Measurements from ENCODE around the gene RTN4RL2.

Gene RTN4RL2

DNA sequence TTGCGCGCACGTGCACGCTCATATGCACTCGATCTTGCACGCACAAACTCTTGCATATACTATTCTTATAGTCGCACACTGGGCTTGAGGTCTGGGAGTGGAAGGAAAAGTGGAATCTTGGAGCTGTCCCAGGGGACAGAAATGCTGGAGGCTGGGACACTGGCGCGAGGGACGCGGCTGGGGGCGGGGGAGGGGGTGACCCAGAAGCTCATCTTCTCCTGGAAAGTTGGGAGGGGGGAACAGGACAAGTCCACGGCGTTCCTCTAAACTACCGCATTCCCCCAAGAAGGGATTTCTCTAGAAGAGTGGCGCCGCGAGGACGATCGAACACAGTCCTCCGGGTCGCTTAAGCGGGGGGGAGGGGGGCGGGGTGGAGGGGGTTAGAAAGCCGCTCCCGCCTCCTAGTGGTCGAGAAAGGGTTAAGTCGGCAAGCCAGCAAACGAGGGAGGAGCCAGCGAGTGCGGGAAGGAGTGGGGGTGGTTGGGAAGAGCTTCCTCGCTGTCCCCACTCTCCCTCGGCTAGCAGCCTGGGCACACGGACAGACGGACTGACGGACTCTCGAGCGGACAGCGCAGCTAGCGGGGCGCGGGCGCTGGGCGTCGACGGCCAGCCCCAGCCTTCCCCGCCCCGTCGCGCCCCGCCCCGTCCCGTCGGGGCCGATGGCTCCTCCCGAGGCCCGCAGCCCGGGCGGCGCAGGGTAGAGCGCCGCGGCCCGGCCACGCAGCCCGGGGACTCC is at the start of gene RTN4RL2:
Gene RTN4RL2 (plus strand): TSS at position 507 of the 736 bp plus-strand sequence. CDS start 338 bp downstream, outside the sequence.
- TF ChIP-seq, protein P1, sequence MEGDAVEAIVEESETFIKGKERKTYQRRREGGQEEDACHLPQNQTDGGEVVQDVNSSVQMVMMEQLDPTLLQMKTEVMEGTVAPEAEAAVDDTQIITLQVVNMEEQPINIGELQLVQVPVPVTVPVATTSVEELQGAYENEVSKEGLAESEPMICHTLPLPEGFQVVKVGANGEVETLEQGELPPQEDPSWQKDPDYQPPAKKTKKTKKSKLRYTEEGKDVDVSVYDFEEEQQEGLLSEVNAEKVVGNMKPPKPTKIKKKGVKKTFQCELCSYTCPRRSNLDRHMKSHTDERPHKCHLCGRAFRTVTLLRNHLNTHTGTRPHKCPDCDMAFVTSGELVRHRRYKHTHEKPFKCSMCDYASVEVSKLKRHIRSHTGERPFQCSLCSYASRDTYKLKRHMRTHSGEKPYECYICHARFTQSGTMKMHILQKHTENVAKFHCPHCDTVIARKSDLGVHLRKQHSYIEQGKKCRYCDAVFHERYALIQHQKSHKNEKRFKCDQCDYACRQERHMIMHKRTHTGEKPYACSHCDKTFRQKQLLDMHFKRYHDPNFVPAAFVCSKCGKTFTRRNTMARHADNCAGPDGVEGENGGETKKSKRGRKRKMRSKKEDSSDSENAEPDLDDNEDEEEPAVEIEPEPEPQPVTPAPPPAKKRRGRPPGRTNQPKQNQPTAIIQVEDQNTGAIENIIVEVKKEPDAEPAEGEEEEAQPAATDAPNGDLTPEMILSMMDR (conservative IDR thresholded peaks at IDR 0.05; ENCODE audit: low read length), result no peak; the same call in 1 of the 2 replicates
- H3K4me3 ChIP-seq (ENCODE audit: low read length), result peak within 1 kb of the TSS; percentile 52
- peak; percentile 14 for DNase-seq (ENCODE audit: low read depth)

DNA sequence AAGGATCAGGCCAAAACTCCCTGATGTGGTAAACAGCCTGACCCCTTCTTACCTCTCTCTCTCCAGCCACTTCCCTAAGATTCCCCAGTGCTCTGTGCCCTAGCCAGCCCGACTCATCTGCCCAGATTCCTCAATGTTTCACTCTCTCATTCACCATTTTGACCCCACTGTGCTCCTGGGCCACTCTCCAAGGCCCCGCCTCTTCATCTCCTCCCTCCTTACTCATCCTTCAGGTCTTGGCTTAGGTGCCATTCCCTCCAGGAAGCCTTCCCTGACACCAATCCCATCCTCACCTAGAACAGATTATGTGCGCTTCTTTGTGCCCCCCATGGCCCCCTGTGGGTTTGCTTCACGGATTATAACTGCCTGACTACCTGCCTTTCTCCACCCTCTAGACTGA is 46.6 kb upstream of the RTN4RL2 start:
- H3K4me3 ChIP-seq (ENCODE audit: low read length), result no peak overlapping the region
- DNase-seq (ENCODE audit: low read depth), result no peak
- TF ChIP-seq, protein P1 (conservative IDR thresholded peaks at IDR 0.05; ENCODE audit: low read length), result no peak

DNA sequence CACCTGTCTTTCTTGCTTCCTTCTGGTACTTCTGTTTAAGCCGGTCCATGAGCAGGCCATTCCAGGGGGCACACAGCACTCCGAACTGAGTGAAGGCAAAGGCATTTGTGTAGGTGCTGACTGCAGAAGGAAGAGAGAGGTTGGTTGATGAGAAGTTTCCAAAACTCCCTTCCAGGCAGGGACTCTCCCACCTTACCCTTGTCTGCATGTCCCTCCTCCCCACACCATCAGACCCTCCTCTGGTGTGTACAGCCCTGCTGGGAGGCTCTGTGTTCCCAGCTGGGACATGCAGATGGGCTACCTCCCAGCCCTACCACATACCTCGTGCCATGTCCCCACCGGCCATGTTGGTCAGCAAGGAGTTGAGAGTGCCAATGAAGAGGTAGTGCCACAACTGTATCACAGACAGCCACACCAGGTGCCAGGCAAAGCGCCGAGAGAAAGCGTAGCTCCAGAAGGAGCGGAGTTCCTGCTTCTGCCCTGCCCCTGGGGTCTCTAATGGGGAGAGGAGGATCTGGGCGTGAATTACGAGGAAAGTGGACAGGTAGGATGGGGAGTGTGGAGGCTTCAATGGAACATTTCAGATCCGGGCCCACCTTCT is 45.6 kb upstream of the RTN4RL2 start:
- TF ChIP-seq, protein P1 (conservative IDR thresholded peaks at IDR 0.05; ENCODE audit: low read length), result no peak
- DNase-seq (ENCODE audit: low read depth), result no peak
- H3K4me3 ChIP-seq (ENCODE audit: low read length), result no peak overlapping the region

DNA sequence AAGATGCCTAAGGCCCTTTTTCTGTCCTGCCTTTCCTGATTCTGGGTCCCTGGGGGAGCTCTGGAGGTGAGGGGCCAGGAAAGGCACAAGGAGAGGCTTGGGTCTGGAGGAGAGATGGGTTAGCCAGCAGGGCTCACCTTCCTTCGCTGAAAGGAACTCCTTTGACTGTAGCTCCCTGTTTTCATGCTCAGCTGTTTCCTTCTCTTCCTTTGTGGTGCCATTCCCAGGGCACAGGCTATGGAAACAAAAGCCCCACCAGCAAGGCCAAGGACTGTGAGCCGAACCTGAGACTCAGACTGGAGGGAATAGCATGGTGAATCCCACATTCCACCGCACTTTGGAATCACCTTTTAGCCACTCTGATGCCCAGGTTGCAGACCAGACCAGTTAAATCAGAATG is 43.9 kb upstream of the RTN4RL2 start:
- DNase-seq (ENCODE audit: low read depth), result no peak
- H3K4me3 ChIP-seq (ENCODE audit: low read length), result no peak overlapping the region
- TF ChIP-seq, protein P1 (conservative IDR thresholded peaks at IDR 0.05; ENCODE audit: low read length), result no peak

DNA sequence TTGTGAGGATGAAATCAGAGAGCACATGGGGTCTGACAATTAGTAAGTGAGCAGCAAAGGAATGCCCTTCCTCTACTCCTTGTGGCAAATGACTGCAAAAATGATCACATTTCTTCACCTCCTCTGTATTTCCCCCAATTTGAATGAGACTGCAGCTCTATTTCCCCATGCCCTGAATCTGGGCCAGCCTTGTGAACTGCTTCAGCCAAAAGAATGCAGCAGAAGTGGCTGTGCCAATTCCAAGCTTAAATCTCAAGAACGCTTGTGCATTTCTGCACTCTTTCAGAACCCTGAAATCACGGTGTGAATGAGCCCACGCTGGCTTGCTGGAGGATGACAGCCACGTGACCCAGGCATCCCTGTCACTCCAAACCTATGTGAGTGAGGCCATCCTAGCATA is 43.3 kb upstream of the RTN4RL2 start:
- TF ChIP-seq, protein P1 (conservative IDR thresholded peaks at IDR 0.05; ENCODE audit: low read length), result no peak
- peak; percentile 92 for DNase-seq (ENCODE audit: low read depth)
- H3K4me3 ChIP-seq (ENCODE audit: low read length), result no peak overlapping the region

DNA sequence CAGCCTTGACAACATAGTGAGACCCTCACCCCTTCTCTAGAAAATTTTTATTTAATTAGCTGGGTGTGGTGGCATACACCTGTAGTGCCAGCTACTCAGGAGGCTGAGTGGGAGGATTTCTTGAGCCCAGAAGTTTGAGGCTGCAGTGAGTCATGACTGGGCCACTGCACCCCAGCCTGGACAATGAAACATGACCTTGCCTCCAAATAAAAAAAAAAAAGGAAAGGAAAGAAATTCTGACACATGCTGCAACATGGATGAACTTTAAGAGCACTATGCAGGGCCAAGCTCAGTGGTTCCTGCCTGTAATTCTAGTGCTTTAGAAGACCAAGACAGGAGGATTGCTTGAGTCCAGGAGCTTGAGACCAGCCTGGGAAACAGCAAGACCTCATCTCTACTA is 42.2 kb upstream of the RTN4RL2 start:
- no peak overlapping the region for H3K4me3 ChIP-seq (ENCODE audit: low read length)
- TF ChIP-seq, protein P1 (conservative IDR thresholded peaks at IDR 0.05; ENCODE audit: low read length), result no peak
- DNase-seq (ENCODE audit: low read depth), result no peak

DNA sequence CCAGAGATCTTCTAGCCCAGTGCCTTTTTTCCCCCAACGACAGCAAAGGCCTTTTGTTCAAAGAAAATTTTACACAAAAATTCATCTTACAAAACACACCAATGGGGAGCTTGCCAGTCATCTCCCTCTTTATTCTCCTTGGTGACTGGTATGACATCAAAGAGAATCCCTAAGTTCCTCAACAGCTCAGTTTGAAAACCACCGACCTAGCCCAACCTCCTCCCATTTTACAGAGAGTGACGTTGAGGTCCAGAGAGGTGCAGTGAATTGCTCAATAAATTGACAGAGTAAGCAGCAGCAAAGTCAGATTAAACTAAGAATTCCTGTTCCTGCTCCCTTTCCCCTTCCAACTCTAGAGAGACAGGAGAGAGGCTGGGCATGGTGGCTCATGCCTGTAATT is 41.2 kb upstream of the RTN4RL2 start:
- TF ChIP-seq, protein P1 (conservative IDR thresholded peaks at IDR 0.05; ENCODE audit: low read length), result no peak
- no peak for DNase-seq (ENCODE audit: low read depth)
- no peak overlapping the region for H3K4me3 ChIP-seq (ENCODE audit: low read length)
